ENCODE results near the gene DMXL2. TPM values are rescaled to one million over a fixed set of nuclear protein-coding genes. Genes with fewer than 3 reads are reported as not detected.
A peak's percentile ranks its signal among the peaks of the same experiment; 100 is the strongest.

DMXL2 gene
- total and polyA plus RNA-seq, 2 experiments from 2014 or later, result 6.1 to 61.1 TPM

- DNase-seq (ENCODE audit: low spot score) (peak; percentile 79), ATAC-seq (peak; percentile 89)
- H3K4me3 Mint-ChIP-seq, result no peak overlapping the region
- Histone ChIP-seq H3K27me3 (ENCODE audit: insufficient read depth) (no peaks in the 10 kb centered on the region), H3K36me3 (ENCODE audit: insufficient read depth) (no peaks in the 10 kb centered on the region), H3K4me1 (ENCODE audit: insufficient read depth) (no peaks in the 10 kb centered on the region), H3K27ac (ENCODE audit: low read depth) (no peak overlapping the region), H3K4me2 (no peak overlapping the region), H3K79me2 (replicated peaks; ENCODE audit: insufficient read depth) (no peaks in the 10 kb centered on the region), H2AFZ (no peak overlapping the region), H3K9me2 (ENCODE audit: insufficient read depth) (no peaks in the 10 kb centered on the region), H3F3A (replicated peaks; ENCODE audit: low read depth) (no peaks in the 10 kb centered on the region), H3K4me3 (no peak overlapping the region), H4K20me1 (replicated peaks; ENCODE audit: insufficient read depth) (no peaks in the 10 kb centered on the region)
- H3K4me1 Mint-ChIP-seq, result no peaks in the 10 kb centered on the region
- TF ChIP-seq EZH2 (IDR thresholded peaks at IDR 0.05; ENCODE audit: low read depth, unreplicated experiment), result no peak
- TF ChIP-seq CTCF (conservative IDR thresholded peaks at IDR 0.05; ENCODE audit: low read depth in 2 of 2), result peak; percentile 74 to 83
- H3K36me3 Mint-ChIP-seq (ENCODE audit: low read depth), result no peaks in the 10 kb centered on the region
- H3K9me3 Mint-ChIP-seq, result no peaks in the 10 kb centered on the region
- no peak overlapping the region for H3K27ac Mint-ChIP-seq
- peaks cover 2% of the 10 kb centered on the region for H3K27me3 Mint-ChIP-seq (ENCODE audit: insufficient read depth, low read depth, poor library complexity)
Observed at GRCh38 chr15:51499379-51499976, 123.1 kb downstream of the DMXL2 start.

- H3K9me2 ChIP-seq (ENCODE audit: insufficient read depth), result no peaks in the 10 kb centered on the region
- Mint-ChIP-seq H3K27ac (no peak overlapping the region), H3K4me1 (no peaks in the 10 kb centered on the region), H3K4me3 (no peak overlapping the region), H3K9me3 (no peaks in the 10 kb centered on the region), H3K27me3 (ENCODE audit: insufficient read depth, low read depth, poor library complexity) (peaks cover 2% of the 10 kb centered on the region), H3K36me3 (ENCODE audit: low read depth) (no peaks in the 10 kb centered on the region)
- H3K4me2 ChIP-seq, result no peak overlapping the region
- no peaks in the 10 kb centered on the region for H3K4me1 ChIP-seq (ENCODE audit: insufficient read depth)
- no peaks in the 10 kb centered on the region for H4K20me1 ChIP-seq (replicated peaks; ENCODE audit: insufficient read depth)
- H3K36me3 ChIP-seq (ENCODE audit: insufficient read depth), result no peaks in the 10 kb centered on the region
- ATAC-seq (no peak), DNase-seq (ENCODE audit: low spot score) (no peak)
- H2AFZ ChIP-seq, result no peak overlapping the region
- H3K4me3 ChIP-seq, result no peak overlapping the region
- H3K79me2 ChIP-seq (replicated peaks; ENCODE audit: insufficient read depth), result no peaks in the 10 kb centered on the region
- no peaks in the 10 kb centered on the region for H3F3A ChIP-seq (replicated peaks; ENCODE audit: low read depth)
- H3K27me3 ChIP-seq (ENCODE audit: insufficient read depth), result no peaks in the 10 kb centered on the region
- no peak overlapping the region for H3K27ac ChIP-seq (ENCODE audit: low read depth)
- TF ChIP-seq CREB1 (CRISPR knock-in tag; IDR thresholded peaks at IDR 0.05; ENCODE audit: low read depth) (no peak), ZNF331 (CRISPR knock-in tag; IDR thresholded peaks at IDR 0.05; ENCODE audit: low read depth) (no peak), ETS1 (IDR thresholded peaks at IDR 0.05) (no peak), JUNB (IDR thresholded peaks at IDR 0.05; ENCODE audit: unreplicated experiment) (no peak), REST (IDR thresholded peaks at IDR 0.05; ENCODE audit: unreplicated experiment) (no peak), POLR2AphosphoS5 (IDR thresholded peaks at IDR 0.05; ENCODE audit: low read depth) (no peak), ZNF462 (CRISPR knock-in tag; IDR thresholded peaks at IDR 0.05) (no peak), EZH2 (IDR thresholded peaks at IDR 0.05; ENCODE audit: low read depth, unreplicated experiment) (no peak)
Observed at GRCh38 chr15:51497806-51498205, 124.8 kb downstream of the DMXL2 start.
